Naive thymus-derived CD4-positive, alpha-beta T cell (primary cell): ENCODE results near the gene SCYGR3. TPM values are rescaled to one million over a fixed set of nuclear protein-coding genes. Genes with fewer than 3 reads are reported as not detected.

Experiments used
- polyA plus RNA-seq, 2 donors: library from polyadenylated mRNA; unstranded; fragments of 300-500 nt; fragmentation: Illumina TruSeq; gene quantifications; one replicate each; pipeline ENCODE4 v1.2.3, GENCODE V29; 2021
- total RNA-seq, 6 experiments: library from RNA in 5 of 6; stranded (reverse) in 5 of 6; gene quantifications; 1 replicate in 5 of 6; 2 replicates in 1 of 6; pipeline ENCODE4 v1.2.3 and lab custom pipeline; 2021 to 2026

Gene SCYGR3
- total and polyA plus RNA-seq, 7 experiments from 2014 or later, result not detected

Other genes with a start within 250 kb of the SCYGR3 start
- gene TM4SF20, start 235.5 kb downstream of the SCYGR3 start, total RNA-seq, result not detected
- under 1 TPM in 1 of 2 donors, not detected in 1; 0.09 TPM for gene TM4SF20, start 235.5 kb downstream of the SCYGR3 start, polyA plus RNA-seq
- gene SCYGR1, start 226.9 kb downstream of the SCYGR3 start, total RNA-seq, result not detected
- not detected for gene SCYGR1, start 226.9 kb downstream of the SCYGR3 start, polyA plus RNA-seq
- gene AGFG1, start 142.7 kb downstream of the SCYGR3 start, total RNA-seq, result 10 to 100 TPM; 52.8 to 84.5 (median 58.2) TPM
- 10 to 100 TPM; 10.6 to 29.5 TPM for gene AGFG1, start 142.7 kb downstream of the SCYGR3 start, polyA plus RNA-seq
- not detected for gene SCYGR2, start 15.9 kb downstream of the SCYGR3 start, total RNA-seq
- not detected for gene SCYGR2, start 15.9 kb downstream of the SCYGR3 start, polyA plus RNA-seq
- not detected for gene SCYGR4, start 2.7 kb upstream of the SCYGR3 start, total RNA-seq
- not detected for gene SCYGR4, start 2.7 kb upstream of the SCYGR3 start, polyA plus RNA-seq
- gene SCYGR5, start 52.0 kb upstream of the SCYGR3 start, total RNA-seq, result not detected
- gene SCYGR5, start 52.0 kb upstream of the SCYGR3 start, polyA plus RNA-seq, result not detected
- not detected for gene SLC19A3, start 103.2 kb upstream of the SCYGR3 start, total RNA-seq
- gene SLC19A3, start 103.2 kb upstream of the SCYGR3 start, polyA plus RNA-seq, result not detected
- gene SCYGR6, start 109.9 kb upstream of the SCYGR3 start, total RNA-seq, result not detected
- gene SCYGR6, start 109.9 kb upstream of the SCYGR3 start, polyA plus RNA-seq, result not detected
- not detected for gene SCYGR7, start 113.5 kb upstream of the SCYGR3 start, total RNA-seq
- gene SCYGR7, start 113.5 kb upstream of the SCYGR3 start, polyA plus RNA-seq, result not detected
- not detected for gene SCYGR8, start 131.1 kb upstream of the SCYGR3 start, total RNA-seq
- gene SCYGR8, start 131.1 kb upstream of the SCYGR3 start, polyA plus RNA-seq, result not detected
- 1 to 10 TPM in 2 of 5 experiments, under 1 TPM in 1, not detected in 2; 0.36 to 1.9 (median 1.4) TPM for gene CCL20, start 199.0 kb upstream of the SCYGR3 start, total RNA-seq
- gene CCL20, start 199.0 kb upstream of the SCYGR3 start, polyA plus RNA-seq, result not detected